ENCODE measurements around the gene CRISPLD2. TPM values are rescaled to one million over a fixed set of nuclear protein-coding genes. Genes with fewer than 3 reads are reported as not detected.

The CRISPLD2 gene
- total and polyA plus RNA-seq, 9 of the 15 experiments (the other 6 are each of a cell fraction or from before 2014, with no cell fraction given) = 0.03 to 0.24 (median 0.04) TPM; not detected in 4

GRCh38 chr16:84848986-84849634, 29.3 kb downstream of the CRISPLD2 start:
- ChIA-PET POLR2A (no interaction called here), CTCF (ENCODE audit: low intra/inter-chr PET ratio) (interaction anchor here (0.7 kb wide), 1 partner anchor 19 kb away, joined by 4 read pairs; no protein-coding TSS in a partner anchor)
- Histone ChIP-seq H3K9ac (ENCODE audit: insufficient read depth in 1 of 2, low read depth in 2 of 2, low read length in 2 of 2) (no peak overlapping the region), H3K4me1 (replicated peaks in 1 of 2; ENCODE audit: control insufficient read depth in 2 of 2, insufficient read depth in 2 of 2, low read length in 2 of 2) (peaks cover 0 to 20% of the 10 kb centered on the region in 2 experiments; a peak in 1 of 5 replicates), H4K20me1 (replicated peaks; ENCODE audit: control insufficient read depth, insufficient read depth, low read length) (peaks cover 29% of the 10 kb centered on the region), H2AFZ (ENCODE audit: low read depth, low read length) (no peak overlapping the region), H3K27ac (ENCODE audit: extremely low read depth, low read depth, low read length) (no peak overlapping the region), H3K9me1 (ENCODE audit: control insufficient read depth, insufficient read depth, low read length) (no peaks in the 10 kb centered on the region), H3K4me2 (ENCODE audit: insufficient read depth, low read length) (no peak overlapping the region), H3K27me3 (ENCODE audit: control insufficient read depth in 2 of 2, insufficient read depth in 2 of 2, low read length in 2 of 2) (peaks cover 83 to 96% of the 10 kb centered on the region in 2 experiments), H3K36me3 (ENCODE audit: control insufficient read depth, insufficient read depth, low read length) (no peaks in the 10 kb centered on the region), H3K79me2 (ENCODE audit: control insufficient read depth, insufficient read depth, low read length) (no peaks in the 10 kb centered on the region), H3K4me3 (no peak overlapping the region), H3K9me3 (replicated peaks; ENCODE audit: control insufficient read depth, insufficient read depth, low read depth, low read length) (no peaks in the 10 kb centered on the region)
- intact Hi-C loops (cut with micrococcal nuclease) (no loop called here), in situ Hi-C loops (cut with MboI) (no loop called here)
- ATAC-seq (peak; percentile 12; the same call in 1 of the 3 replicates), FAIRE-seq (no peak), DNase-seq (ENCODE audit: extremely low read depth in 1 of 4, low spot score in 3 of 4) (no peak)
- BruUV-seq (replicated peaks) = no TSS peak
- 9% methylated on average over 22 of the region's 22 CpGs for WGBS (ENCODE audit: insufficient coverage, low coverage, missing lambda C conversion rate)
- TF ChIP-seq SRSF1 (IDR thresholded peaks at IDR 0.05; ENCODE audit: low read depth, low read length) = 0 out of 2 replicates have a peak, but pooled peaks have one; percentile 37
- peak; percentile 38; the same call in 1 of the 2 replicates for TF ChIP-seq JUND (IDR thresholded peaks at IDR 0.05; ENCODE audit: borderline replicate concordance, low read depth, low read length)
- TF ChIP-seq JUND (tag; IDR thresholded peaks at IDR 0.05; ENCODE audit: borderline replicate concordance, low read depth, low read length) = no peak
- no peak for TF ChIP-seq ZNF778 (CRISPR knock-in tag; IDR thresholded peaks at IDR 0.05)
- no peak for TF ChIP-seq OTX1 (CRISPR knock-in tag; IDR thresholded peaks at IDR 0.05)
- TF ChIP-seq TBL1XR1 (IDR thresholded peaks at IDR 0.05; ENCODE audit: low read length in 2 of 2) = no peak
- no peak for TF ChIP-seq TAL1 (IDR thresholded peaks at IDR 0.05)
- no peak for TF ChIP-seq SREBF2 (CRISPR knock-in tag; IDR thresholded peaks at IDR 0.05)
